Prostate gland (tissue), 2 donors: ENCODE results near the gene PPP4C.
A peak's percentile ranks its signal among the peaks of the same experiment; 100 is the strongest.

ENCODE experiments used
- CTCF ChIP-seq, 4 experiments: fragments of 200-600 bp in 2 of 4; fragments of 450-650 bp in 2 of 4; sonication (generic) in 2 of 4; IDR thresholded peaks; 1 replicate in 3 of 4; 2 replicates in 1 of 4; pipeline ENCODE4 v1.5.1; 2016 to 2019; ENCODE audit warnings: antibody characterized with exemption in 4 of 4, mild to moderate bottlenecking in 2 of 4, moderate library complexity in 2 of 4
- POLR2A ChIP-seq: fragments of 450-650 bp; IDR thresholded peaks from one replicate; pipeline ENCODE4 v1.6.1; 2016; ENCODE audit warnings: antibody characterized with exemption, mild to moderate bottlenecking

DNA sequence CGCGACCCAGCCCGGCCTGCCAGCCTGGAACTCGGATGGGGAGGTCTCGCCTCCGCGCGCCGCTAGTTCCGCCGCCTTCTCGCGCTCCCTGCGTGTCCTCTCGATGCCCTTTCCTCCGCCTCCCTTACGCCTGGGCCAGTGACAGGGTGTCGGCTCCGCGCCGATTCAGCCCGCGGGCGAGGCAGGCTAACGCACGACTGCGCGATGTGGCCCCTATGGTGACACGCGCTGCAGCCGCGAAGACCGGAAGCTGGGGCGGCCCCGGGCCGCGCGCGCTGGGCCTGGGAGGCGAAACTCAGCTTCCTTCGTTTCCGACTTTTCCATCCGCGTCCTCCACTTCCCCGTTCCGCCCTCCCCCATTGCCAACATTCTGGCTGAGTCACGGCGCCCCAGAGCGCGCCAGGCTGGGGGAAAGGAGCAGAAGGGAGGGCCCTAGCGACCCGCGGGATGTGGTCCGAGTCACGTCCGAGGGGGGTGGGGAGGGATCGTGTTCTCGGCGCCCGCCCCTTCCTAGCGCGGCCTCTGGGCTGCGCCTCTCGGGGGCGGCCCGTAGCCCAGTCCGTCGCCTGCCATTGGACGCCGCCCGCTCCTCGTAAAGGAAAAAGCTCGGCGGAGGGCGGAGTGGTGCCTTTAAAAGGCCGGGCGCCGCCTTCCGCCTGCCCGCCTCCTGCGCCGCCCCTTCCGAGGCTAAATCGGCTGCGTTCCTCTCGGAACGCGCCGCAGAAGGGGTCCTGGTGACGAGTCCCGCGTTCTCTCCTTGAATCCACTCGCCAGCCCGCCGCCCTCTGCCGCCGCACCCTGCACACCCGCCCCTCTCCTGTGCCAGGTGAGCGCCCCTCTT, 10.5 kb upstream of the PPP4C start, which contains the start of gene ALDOA:
- peak in 2 of 4 experiments; percentile 2 to 17 for TF ChIP-seq CTCF (IDR thresholded peaks at IDR 0.05)
- peak; percentile 99 for TF ChIP-seq POLR2A
